ENCODE results near the gene BTN1A1.

BTN1A1 gene

DNA sequence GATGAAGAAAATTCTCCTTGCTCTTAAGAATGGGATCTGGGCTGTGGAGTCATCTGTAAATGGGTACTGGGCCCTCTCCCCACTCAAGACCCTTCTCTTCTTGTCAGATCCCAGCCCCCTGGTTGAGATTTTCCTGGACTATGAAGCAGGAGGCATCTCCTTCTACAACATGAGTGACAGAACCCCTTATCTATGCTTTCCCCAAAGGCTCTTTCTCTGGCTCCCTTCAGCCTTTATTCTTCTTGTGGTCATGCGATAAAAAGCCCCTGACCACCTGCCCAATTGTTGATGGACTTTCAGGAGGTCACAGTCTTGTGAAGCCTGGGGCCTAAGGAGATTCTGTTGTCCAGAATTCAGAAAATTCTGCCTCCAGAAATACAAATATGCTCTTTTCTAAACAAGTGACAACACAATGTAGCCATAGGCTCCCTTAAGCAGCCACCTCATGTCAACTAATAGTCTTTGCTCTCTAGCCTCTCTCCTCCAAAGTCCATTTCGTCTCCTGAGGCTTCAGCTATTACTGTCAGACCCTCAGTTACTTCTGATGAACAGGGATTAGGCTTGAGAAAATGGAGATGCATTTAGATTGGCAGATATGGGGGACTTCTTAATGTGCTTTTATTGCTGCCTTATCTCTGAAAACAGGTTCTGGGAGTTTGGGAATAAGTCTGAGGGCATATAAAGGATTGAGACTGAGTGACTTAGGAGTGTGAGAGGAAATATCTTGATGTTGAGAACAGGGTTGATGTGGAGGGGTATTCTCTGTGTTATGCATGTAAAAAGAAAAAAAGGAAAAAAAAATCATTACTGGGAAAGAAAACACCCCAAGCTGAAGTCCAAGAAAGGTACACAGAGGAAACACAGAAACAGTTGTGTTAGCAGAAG, 21.8 kb upstream of the BTN1A1 start:
- Histone ChIP-seq H3K9ac (ENCODE audit: low read length) (no peak overlapping the region), H3K4me1 (ENCODE audit: control insufficient read depth, insufficient read depth, low read length) (peaks cover 18% of the 10 kb centered on the region), H3K4me3 (ENCODE audit: low read length) (no peak overlapping the region), H3K9me3 (ENCODE audit: control insufficient read depth, low read length) (no peaks in the 10 kb centered on the region), H3K36me3 (ENCODE audit: control insufficient read depth, insufficient read depth, low read length) (no peaks in the 10 kb centered on the region), H3K27me3 (ENCODE audit: control insufficient read depth, insufficient read depth, low read length) (no peaks in the 10 kb centered on the region)

DNA sequence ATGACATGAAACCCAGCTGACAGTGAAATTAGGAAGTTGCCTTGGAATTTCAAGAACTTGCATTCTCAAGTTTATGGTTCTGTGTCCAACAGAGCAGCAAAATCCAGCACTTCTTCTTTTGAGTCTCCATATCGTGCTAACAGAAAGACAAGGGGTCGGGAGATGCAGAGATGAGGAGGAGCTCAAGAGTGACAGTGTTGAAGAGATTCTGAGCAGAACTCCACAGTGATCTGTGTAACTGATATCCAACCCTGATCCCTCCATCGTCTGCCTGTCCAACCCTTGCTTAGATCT, 21.2 kb upstream of the BTN1A1 start:
- H3K9me3 ChIP-seq (ENCODE audit: control insufficient read depth, low read length), result no peaks in the 10 kb centered on the region
- peaks cover 18% of the 10 kb centered on the region for H3K4me1 ChIP-seq (ENCODE audit: control insufficient read depth, insufficient read depth, low read length)
- H3K36me3 ChIP-seq (ENCODE audit: control insufficient read depth, insufficient read depth, low read length), result no peaks in the 10 kb centered on the region
- H3K4me3 ChIP-seq (ENCODE audit: low read length), result no peak overlapping the region
- no peak overlapping the region for H3K9ac ChIP-seq (ENCODE audit: low read length)
- no peaks in the 10 kb centered on the region for H3K27me3 ChIP-seq (ENCODE audit: control insufficient read depth, insufficient read depth, low read length)

DNA sequence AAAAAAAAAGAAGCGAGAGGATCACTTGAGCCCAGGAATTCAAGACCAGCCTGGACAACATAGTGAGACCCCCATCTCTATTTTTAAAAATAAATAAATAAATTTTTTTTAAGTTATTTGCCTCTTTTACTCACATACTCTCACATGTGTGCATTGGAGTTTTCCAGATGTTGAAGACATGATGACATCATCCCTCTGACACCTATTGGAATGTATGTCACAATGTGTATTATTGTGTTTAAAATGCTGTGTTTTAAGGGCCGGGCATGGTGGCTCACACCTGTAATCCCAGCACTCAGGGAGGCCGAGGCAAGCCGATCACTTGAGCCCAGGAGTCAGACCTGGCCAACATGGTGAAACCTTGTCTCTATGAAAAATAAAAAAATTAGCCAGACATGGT, 17.8 kb upstream of the BTN1A1 start:
- H3K4me1 ChIP-seq (ENCODE audit: control insufficient read depth, insufficient read depth, low read length), result no peaks in the 10 kb centered on the region
- no peaks in the 10 kb centered on the region for H3K9me3 ChIP-seq (ENCODE audit: control insufficient read depth, low read length)
- H3K9ac ChIP-seq (ENCODE audit: low read length), result no peak overlapping the region
- H3K4me3 ChIP-seq (ENCODE audit: low read length), result no peak overlapping the region
- no peaks in the 10 kb centered on the region for H3K27me3 ChIP-seq (ENCODE audit: control insufficient read depth, insufficient read depth, low read length)
- H3K36me3 ChIP-seq (ENCODE audit: control insufficient read depth, insufficient read depth, low read length), result no peaks in the 10 kb centered on the region

DNA sequence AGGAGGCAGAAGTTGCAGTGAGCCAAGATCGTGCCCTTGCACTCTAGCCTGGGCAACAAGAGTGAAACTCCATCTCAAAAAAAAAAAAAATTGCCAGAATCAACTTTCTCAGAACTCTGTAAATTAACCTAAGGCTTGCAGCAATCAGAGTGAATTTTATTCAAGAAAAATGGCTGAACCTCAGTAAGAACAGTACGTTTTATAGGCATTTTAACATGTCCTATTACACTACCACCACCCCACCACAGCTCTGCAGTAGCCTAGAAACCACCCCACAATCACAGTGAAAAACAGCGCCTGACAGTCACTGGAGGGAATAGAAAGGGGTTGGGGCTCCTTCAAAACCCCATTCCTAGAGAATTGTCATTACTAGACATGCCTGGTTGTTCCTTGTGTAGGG, 16.4 kb upstream of the BTN1A1 start:
- Histone ChIP-seq H3K9me3 (ENCODE audit: control insufficient read depth, low read length) (no peaks in the 10 kb centered on the region), H3K4me3 (ENCODE audit: low read length) (no peak overlapping the region), H3K36me3 (ENCODE audit: control insufficient read depth, insufficient read depth, low read length) (no peaks in the 10 kb centered on the region), H3K4me1 (ENCODE audit: control insufficient read depth, insufficient read depth, low read length) (no peaks in the 10 kb centered on the region), H3K9ac (ENCODE audit: low read length) (no peak overlapping the region), H3K27me3 (ENCODE audit: control insufficient read depth, insufficient read depth, low read length) (no peaks in the 10 kb centered on the region)

DNA sequence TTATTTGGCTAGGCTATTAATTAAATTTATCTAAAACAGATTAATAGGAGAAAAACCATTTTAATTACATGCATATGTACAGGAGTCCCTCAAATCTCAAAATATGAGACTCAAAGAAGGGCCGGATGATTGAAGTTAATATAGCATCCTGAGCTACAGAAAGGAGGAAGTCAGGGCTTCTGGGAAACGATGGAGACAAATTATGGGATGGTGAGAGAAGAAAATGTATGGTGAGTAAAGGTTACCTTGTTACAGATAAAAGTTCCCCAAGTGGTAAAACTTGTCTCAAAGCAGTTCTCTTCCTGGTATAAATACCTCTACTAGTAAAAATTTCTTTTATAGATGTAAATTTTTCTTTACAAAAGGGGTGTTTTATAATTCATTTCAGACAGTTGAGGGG, 15.9 kb upstream of the BTN1A1 start:
- H3K4me1 ChIP-seq (ENCODE audit: control insufficient read depth, insufficient read depth, low read length), result no peaks in the 10 kb centered on the region
- H3K36me3 ChIP-seq (ENCODE audit: control insufficient read depth, insufficient read depth, low read length), result no peaks in the 10 kb centered on the region
- no peaks in the 10 kb centered on the region for H3K27me3 ChIP-seq (ENCODE audit: control insufficient read depth, insufficient read depth, low read length)
- no peak overlapping the region for H3K9ac ChIP-seq (ENCODE audit: low read length)
- H3K4me3 ChIP-seq (ENCODE audit: low read length), result no peak overlapping the region
- no peaks in the 10 kb centered on the region for H3K9me3 ChIP-seq (ENCODE audit: control insufficient read depth, low read length)

DNA sequence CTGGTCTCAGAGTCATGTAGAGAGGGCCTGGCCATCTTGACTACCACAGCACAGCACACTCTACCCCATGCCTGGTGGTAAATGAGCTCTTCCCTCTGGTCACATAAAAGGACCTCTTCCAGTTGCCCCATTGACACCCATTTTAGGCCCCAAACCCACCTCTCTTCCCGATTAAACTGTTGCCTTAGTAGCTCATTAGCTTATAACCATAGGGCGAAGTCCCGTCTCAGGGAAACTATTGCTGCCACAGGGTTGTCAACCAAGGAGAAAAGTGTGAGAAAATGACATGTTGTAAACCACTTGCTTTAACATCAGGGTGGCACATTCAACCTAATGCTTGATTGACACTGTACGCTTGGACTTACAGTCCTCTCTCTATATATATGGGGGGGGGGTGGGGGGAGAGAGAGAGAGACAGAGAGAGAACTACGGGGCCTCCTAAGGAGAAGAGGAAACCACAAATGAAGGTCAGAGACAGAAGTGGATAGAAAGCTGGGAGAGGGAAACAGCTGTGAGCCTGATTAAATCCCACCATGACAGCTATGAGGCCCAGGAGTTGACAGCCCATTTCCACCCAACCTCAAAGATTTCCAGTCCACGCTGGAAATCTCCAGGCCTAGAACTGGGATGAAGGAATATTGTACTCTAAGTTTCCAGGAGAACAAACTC, 14.9 kb upstream of the BTN1A1 start:
- Histone ChIP-seq H3K4me1 (ENCODE audit: control insufficient read depth, insufficient read depth, low read length) (peaks cover 7% of the 10 kb centered on the region), H3K27me3 (ENCODE audit: control insufficient read depth, insufficient read depth, low read length) (no peaks in the 10 kb centered on the region), H3K36me3 (ENCODE audit: control insufficient read depth, insufficient read depth, low read length) (no peaks in the 10 kb centered on the region), H3K9me3 (ENCODE audit: control insufficient read depth, low read length) (no peaks in the 10 kb centered on the region), H3K4me3 (ENCODE audit: low read length) (no peak overlapping the region), H3K9ac (ENCODE audit: low read length) (no peak overlapping the region)

DNA sequence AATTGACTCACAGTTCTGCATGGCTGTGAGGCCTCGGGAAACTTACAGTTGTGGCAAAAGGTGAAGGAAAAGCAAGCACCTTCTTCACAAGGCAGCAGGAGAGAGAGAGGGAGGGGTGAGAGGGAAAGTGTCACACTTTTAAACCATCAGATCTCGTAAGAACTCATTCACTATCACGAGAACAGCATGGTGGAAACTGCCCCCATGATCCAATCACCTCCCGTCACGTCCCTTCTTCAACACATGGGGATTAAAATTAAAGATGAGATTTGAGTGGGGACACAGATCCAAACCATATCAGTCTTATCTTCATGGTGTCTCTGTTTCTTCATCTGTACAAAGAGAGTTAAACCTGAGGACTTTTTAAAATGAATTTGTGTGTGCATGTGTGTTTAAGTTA, 13.7 kb upstream of the BTN1A1 start:
- Histone ChIP-seq H3K9me3 (ENCODE audit: control insufficient read depth, low read length) (no peaks in the 10 kb centered on the region), H3K27me3 (ENCODE audit: control insufficient read depth, insufficient read depth, low read length) (no peaks in the 10 kb centered on the region), H3K4me3 (ENCODE audit: low read length) (no peak overlapping the region), H3K36me3 (ENCODE audit: control insufficient read depth, insufficient read depth, low read length) (no peaks in the 10 kb centered on the region), H3K4me1 (ENCODE audit: control insufficient read depth, insufficient read depth, low read length) (peaks cover 11% of the 10 kb centered on the region), H3K9ac (ENCODE audit: low read length) (no peak overlapping the region)

DNA sequence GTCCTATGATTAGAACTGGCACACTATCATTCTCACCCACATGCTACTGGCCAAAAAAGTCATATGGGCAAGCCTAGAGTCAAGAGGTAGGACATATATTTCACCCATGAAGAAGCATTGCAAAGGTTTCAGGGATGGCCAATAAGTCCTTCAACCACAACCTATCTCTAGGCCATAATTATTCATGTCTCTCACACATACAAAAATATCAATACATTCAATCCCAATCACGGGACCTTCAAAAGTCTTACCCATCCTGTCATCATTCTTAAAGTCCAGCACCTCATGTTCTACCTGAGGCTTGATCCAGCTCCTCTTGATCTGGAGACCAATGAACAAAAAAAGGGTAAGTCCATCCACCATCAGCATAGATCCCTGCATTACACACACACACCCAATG, 12.6 kb upstream of the BTN1A1 start:
- Histone ChIP-seq H3K9ac (ENCODE audit: low read length) (no peak overlapping the region), H3K36me3 (ENCODE audit: control insufficient read depth, insufficient read depth, low read length) (no peaks in the 10 kb centered on the region), H3K27me3 (ENCODE audit: control insufficient read depth, insufficient read depth, low read length) (no peaks in the 10 kb centered on the region), H3K4me3 (ENCODE audit: low read length) (no peak overlapping the region), H3K4me1 (ENCODE audit: control insufficient read depth, insufficient read depth, low read length) (peaks cover 11% of the 10 kb centered on the region), H3K9me3 (ENCODE audit: control insufficient read depth, low read length) (no peaks in the 10 kb centered on the region)

DNA sequence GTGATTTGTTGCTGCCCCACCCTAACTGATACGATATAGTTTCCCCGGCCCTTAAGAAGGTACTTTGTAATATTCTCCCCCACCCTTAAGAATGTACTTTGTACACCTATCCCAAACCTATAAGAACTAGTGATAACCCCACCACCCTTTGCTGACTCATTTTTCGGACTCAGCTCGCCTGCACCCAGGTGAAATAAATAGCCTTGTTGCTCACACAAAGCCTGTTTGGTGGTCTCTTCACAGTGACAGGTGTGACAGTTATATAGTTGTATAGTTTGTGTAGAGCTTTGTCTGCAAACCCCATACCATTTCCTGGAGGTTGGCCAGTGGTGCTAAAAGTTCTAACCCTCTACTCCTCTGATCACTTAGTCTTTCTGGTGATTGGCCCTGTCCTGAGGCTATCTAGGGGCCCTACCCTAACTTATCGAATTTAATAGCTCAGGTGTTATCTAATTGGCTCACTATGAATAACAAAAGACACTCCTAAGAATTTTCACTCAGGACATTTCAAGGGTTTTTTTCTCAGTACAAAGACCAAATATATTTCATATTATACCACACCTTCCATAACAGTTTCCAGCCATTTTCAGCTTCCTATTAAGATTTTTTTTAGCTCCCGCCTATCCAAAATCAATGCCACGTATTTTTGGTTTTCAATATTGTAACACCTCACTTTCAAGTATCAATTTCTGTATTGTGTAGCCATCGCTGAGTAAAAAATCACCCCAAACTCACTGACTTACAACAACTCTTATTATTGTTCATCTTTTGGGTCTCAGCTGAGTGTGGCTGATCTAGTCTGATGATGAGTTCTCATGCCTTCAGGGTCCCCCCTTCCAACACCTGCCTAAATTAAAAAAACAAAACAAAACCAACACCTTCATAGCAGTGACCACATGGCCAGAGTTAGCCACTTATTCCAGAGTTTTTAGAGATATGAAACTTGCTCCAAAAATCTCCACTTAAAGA, 9.8 kb upstream of the BTN1A1 start:
- H3K9ac ChIP-seq (ENCODE audit: low read length), result no peak overlapping the region

DNA sequence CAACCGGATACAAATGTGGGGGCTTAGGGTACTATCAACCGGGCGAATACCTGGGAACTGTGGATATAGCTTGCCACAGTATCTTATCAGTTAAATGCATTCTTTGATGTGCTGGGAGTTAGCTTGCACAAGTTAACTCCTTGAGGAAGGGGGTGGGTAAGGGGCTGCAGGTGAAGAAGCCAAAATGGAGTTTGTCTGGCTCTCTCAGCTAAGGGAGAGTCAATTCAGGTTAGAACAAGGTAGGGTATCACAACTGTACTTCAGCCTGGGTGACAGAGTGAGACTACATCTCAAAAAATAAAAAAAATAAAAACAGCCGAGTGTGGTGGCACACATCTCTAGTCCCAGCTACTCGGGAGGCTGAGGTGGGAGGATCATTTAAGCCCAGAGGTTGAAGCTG, 8.5 kb upstream of the BTN1A1 start:
- H3K27me3 ChIP-seq (ENCODE audit: control insufficient read depth, insufficient read depth, low read length), result no peaks in the 10 kb centered on the region
- H3K4me3 ChIP-seq (ENCODE audit: low read length), result no peak overlapping the region
- no peaks in the 10 kb centered on the region for H3K36me3 ChIP-seq (ENCODE audit: control insufficient read depth, insufficient read depth, low read length)
- no peak overlapping the region for H3K9ac ChIP-seq (ENCODE audit: low read length)
- peaks cover 11% of the 10 kb centered on the region for H3K4me1 ChIP-seq (ENCODE audit: control insufficient read depth, insufficient read depth, low read length)
- no peaks in the 10 kb centered on the region for H3K9me3 ChIP-seq (ENCODE audit: control insufficient read depth, low read length)

More for the DNA sequence above, 9.8 kb upstream of the BTN1A1 start:
- Histone ChIP-seq H3K36me3 (ENCODE audit: control insufficient read depth, insufficient read depth, low read length) (no peaks in the 10 kb centered on the region), H3K27me3 (ENCODE audit: control insufficient read depth, insufficient read depth, low read length) (no peaks in the 10 kb centered on the region), H3K4me1 (ENCODE audit: control insufficient read depth, insufficient read depth, low read length) (peaks cover 11% of the 10 kb centered on the region), H3K9me3 (ENCODE audit: control insufficient read depth, low read length) (no peaks in the 10 kb centered on the region), H3K4me3 (ENCODE audit: low read length) (no peak overlapping the region)

DNA sequence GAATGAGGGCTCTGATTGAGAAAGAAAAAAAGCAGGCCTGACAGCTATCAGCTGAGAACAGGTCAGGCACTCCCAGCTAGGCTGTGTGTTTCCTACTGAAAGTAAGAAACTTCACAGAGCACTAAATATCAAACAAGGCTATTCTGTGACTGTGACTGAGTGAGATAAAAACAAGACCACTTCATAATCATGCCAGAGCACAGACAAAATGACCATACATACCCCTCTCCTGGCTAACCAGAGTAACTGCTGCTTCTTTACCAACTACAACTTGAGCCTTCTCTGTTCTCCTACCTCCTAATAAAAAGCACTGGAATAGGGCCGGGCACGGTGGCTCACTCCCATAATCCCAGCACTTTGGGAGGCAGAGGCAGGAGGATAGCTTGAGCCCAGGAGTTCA, 6.8 kb upstream of the BTN1A1 start:
- Histone ChIP-seq H3K9ac (ENCODE audit: low read length) (no peak overlapping the region), H3K4me3 (ENCODE audit: low read length) (no peak overlapping the region), H3K27me3 (ENCODE audit: control insufficient read depth, insufficient read depth, low read length) (no peaks in the 10 kb centered on the region), H3K4me1 (ENCODE audit: control insufficient read depth, insufficient read depth, low read length) (peaks cover 11% of the 10 kb centered on the region), H3K36me3 (ENCODE audit: control insufficient read depth, insufficient read depth, low read length) (no peaks in the 10 kb centered on the region), H3K9me3 (ENCODE audit: control insufficient read depth, low read length) (no peaks in the 10 kb centered on the region)

DNA sequence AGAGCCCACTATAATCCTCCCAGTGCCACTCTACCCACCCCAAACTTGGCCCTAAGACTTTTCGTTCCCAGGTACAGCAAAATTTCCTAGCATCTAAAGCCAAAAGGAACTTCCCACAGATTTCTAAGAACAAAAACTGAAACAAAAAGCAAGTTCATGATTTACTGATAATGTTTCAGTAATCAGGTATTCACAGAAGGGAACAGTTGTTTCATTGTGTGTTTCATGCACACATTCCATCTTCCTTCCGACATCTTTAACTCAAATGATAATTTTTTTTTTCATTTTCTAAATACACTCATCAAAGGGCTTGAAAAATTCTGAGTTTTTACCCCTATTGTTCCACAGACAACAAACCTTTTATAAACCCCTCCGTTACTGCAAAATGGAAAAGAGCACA, 6.0 kb upstream of the BTN1A1 start:
- Histone ChIP-seq H3K4me1 (ENCODE audit: control insufficient read depth, insufficient read depth, low read length) (peaks cover 11% of the 10 kb centered on the region), H3K36me3 (ENCODE audit: control insufficient read depth, insufficient read depth, low read length) (no peaks in the 10 kb centered on the region), H3K9ac (ENCODE audit: low read length) (no peak overlapping the region), H3K9me3 (ENCODE audit: control insufficient read depth, low read length) (no peaks in the 10 kb centered on the region), H3K27me3 (ENCODE audit: control insufficient read depth, insufficient read depth, low read length) (no peaks in the 10 kb centered on the region), H3K4me3 (ENCODE audit: low read length) (no peak overlapping the region)

All from mucosa of stomach (tissue), 1 donor.